ENCODE measurements around the gene RPL7L1.
"Not testable (repeated sequence)": the region's sequence is repeated elsewhere in the genome, so short reads cannot be mapped to it uniquely, and the experiment has no call there.

Gene RPL7L1

DNA sequence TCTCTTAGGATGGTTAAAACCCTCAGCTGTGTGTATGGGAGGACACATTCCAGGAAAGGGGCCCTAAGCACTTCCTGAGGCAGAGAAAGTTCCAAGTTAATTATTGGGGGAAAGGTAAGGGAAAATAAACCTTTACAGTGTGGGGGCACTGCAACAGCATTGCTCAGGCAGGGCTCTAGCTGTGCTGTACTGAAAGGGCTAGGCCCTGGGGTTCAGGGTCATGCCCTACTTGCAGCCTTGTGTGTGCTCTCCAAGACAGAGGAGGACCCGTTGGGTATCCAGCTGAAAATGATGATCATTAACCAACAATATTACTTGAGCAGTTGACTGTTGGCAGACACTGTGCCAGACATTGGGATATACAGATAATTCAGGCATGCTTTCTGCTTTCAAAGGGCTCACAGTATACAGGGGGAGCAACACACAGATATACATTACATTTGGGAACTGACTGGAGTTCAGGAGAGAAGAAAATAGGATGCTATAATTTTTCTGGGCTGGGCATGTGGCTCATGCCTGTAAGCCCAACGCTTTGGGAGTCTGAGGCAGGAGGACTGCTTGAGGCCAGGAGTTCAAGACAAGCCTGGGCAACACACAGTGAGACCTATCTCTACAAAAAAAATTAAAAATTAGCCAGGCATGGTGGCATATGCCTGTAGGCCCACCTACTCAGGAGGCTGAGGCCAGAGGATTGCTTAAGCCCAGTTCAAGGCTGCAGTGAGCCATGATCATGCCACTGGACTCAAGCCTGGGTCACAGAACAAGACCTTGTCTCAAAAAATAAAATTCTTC, 9.1 kb upstream of the RPL7L1 start:
- Histone ChIP-seq H3K9ac (ENCODE audit: low read depth, low read length) (no peak overlapping the region), H3K4me3 (ENCODE audit: low read depth, low read length) (no peak overlapping the region), H3K27me3 (ENCODE audit: control insufficient read depth, insufficient read depth, low read length) (no peaks in the 10 kb centered on the region), H3K9me3 (ENCODE audit: control insufficient read depth, insufficient read depth, low read length) (no peaks in the 10 kb centered on the region), H3K4me1 (ENCODE audit: control insufficient read depth, insufficient read depth, low read length) (no peaks in the 10 kb centered on the region), H3K27ac (ENCODE audit: low read depth, low read length) (no peak overlapping the region), H3K36me3 (ENCODE audit: control insufficient read depth, insufficient read depth, low read length) (peaks cover 29% of the 10 kb centered on the region)

GRCh38 chr6:42871711-42872110, 7.7 kb upstream of the RPL7L1 start:
- H3K9me3 ChIP-seq (ENCODE audit: control insufficient read depth, insufficient read depth, low read length) = no peaks in the 10 kb centered on the region
- H3K9ac ChIP-seq (ENCODE audit: low read depth, low read length) = no peak overlapping the region
- H3K27me3 ChIP-seq (ENCODE audit: control insufficient read depth, insufficient read depth, low read length) = no peaks in the 10 kb centered on the region
- no peak overlapping the region for H3K27ac ChIP-seq (ENCODE audit: low read depth, low read length)
- H3K4me3 ChIP-seq (ENCODE audit: low read depth, low read length) = no peak overlapping the region
- peaks cover 16% of the 10 kb centered on the region for H3K36me3 ChIP-seq (ENCODE audit: control insufficient read depth, insufficient read depth, low read length)
- no peaks in the 10 kb centered on the region for H3K4me1 ChIP-seq (ENCODE audit: control insufficient read depth, insufficient read depth, low read length)

DNA sequence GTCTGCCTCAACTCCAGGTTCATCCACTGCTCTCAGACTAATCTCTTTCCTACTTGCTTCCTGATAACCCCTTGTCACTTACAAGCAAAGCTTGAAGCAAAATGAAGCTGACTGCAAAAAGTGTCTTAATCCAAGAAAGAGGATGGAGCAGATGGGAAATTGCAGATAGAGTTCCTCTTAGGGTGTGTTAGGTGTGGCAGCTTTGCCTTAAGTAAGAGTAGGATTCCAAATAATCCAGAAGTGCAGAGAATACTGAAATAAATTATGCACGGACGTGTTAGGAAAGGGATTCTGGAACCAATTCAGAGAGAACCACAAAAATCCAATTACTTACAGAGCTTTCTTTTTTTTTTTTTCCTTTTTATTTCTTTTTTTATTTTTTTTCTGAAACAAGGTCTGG, 6.1 kb upstream of the RPL7L1 start:
- Histone ChIP-seq H3K4me1 (ENCODE audit: control insufficient read depth, insufficient read depth, low read length) (no peaks in the 10 kb centered on the region), H3K36me3 (ENCODE audit: control insufficient read depth, insufficient read depth, low read length) (0 out of 2 replicates have a peak, but pooled peaks cover under 1% of the 10 kb centered on the region), H3K27me3 (ENCODE audit: control insufficient read depth, insufficient read depth, low read length) (no peaks in the 10 kb centered on the region), H3K27ac (ENCODE audit: low read depth, low read length) (no peak overlapping the region), H3K9me3 (ENCODE audit: control insufficient read depth, insufficient read depth, low read length) (no peaks in the 10 kb centered on the region), H3K9ac (ENCODE audit: low read depth, low read length) (no peak overlapping the region), H3K4me3 (ENCODE audit: low read depth, low read length) (no peak overlapping the region)

GRCh38 chr6:42877695-42878094, 1.7 kb upstream of the RPL7L1 start:
- H3K9ac ChIP-seq (ENCODE audit: low read depth, low read length) = no peak overlapping the region
- peaks cover 16% of the 10 kb centered on the region for H3K36me3 ChIP-seq (ENCODE audit: control insufficient read depth, insufficient read depth, low read length)
- no peak overlapping the region for H3K27ac ChIP-seq (ENCODE audit: low read depth, low read length)
- no peak overlapping the region for H3K4me3 ChIP-seq (ENCODE audit: low read depth, low read length)
- H3K4me1 ChIP-seq (ENCODE audit: control insufficient read depth, insufficient read depth, low read length) = 0 out of 2 replicates have a peak, but pooled peaks cover 3% of the 10 kb centered on the region
- no peaks in the 10 kb centered on the region for H3K9me3 ChIP-seq (ENCODE audit: control insufficient read depth, insufficient read depth, low read length)
- H3K27me3 ChIP-seq (ENCODE audit: control insufficient read depth, insufficient read depth, low read length) = no peaks in the 10 kb centered on the region

GRCh38 chr6:42880240-42880817, 913 bp downstream of the RPL7L1 start:
- not testable (repeated sequence) for H3K4me1 ChIP-seq (ENCODE audit: control insufficient read depth, insufficient read depth, low read length); H3K27me3 ChIP-seq (ENCODE audit: control insufficient read depth, insufficient read depth, low read length); H3K9me3 ChIP-seq (ENCODE audit: control insufficient read depth, insufficient read depth, low read length)
- H3K27ac ChIP-seq (ENCODE audit: low read depth, low read length) = peak overlapping the region; percentile 96
- H3K4me3 ChIP-seq (ENCODE audit: low read depth, low read length) = peak overlapping the region; percentile 96
- H3K36me3 ChIP-seq (ENCODE audit: control insufficient read depth, insufficient read depth, low read length) = peaks cover 43% of the 10 kb centered on the region
- H3K9ac ChIP-seq (ENCODE audit: low read depth, low read length) = peak overlapping the region; percentile 94

- Histone ChIP-seq H3K4me3 (ENCODE audit: low read depth, low read length) (peak overlapping the region; percentile 96), H3K36me3 (ENCODE audit: control insufficient read depth, insufficient read depth, low read length) (peaks cover 48% of the 10 kb centered on the region)
- H3K9ac ChIP-seq (ENCODE audit: low read depth, low read length); H3K27me3 ChIP-seq (ENCODE audit: control insufficient read depth, insufficient read depth, low read length); H3K27ac ChIP-seq (ENCODE audit: low read depth, low read length); H3K9me3 ChIP-seq (ENCODE audit: control insufficient read depth, insufficient read depth, low read length); H3K4me1 ChIP-seq (ENCODE audit: control insufficient read depth, insufficient read depth, low read length): not testable (repeated sequence)
Observed at GRCh38 chr6:42880871-42881270, 1.5 kb downstream of the RPL7L1 start.

GRCh38 chr6:42885702-42886101, 6.3 kb downstream of the RPL7L1 start:
- Histone ChIP-seq H3K36me3 (ENCODE audit: control insufficient read depth, insufficient read depth, low read length) (peaks cover 65% of the 10 kb centered on the region), H3K4me3 (ENCODE audit: low read depth, low read length) (no peak overlapping the region), H3K27ac (ENCODE audit: low read depth, low read length) (no peak overlapping the region), H3K27me3 (ENCODE audit: control insufficient read depth, insufficient read depth, low read length) (no peaks in the 10 kb centered on the region), H3K9ac (ENCODE audit: low read depth, low read length) (no peak overlapping the region), H3K4me1 (ENCODE audit: control insufficient read depth, insufficient read depth, low read length) (0 out of 2 replicates have a peak, but pooled peaks cover 6% of the 10 kb centered on the region), H3K9me3 (ENCODE audit: control insufficient read depth, insufficient read depth, low read length) (no peaks in the 10 kb centered on the region)

DNA sequence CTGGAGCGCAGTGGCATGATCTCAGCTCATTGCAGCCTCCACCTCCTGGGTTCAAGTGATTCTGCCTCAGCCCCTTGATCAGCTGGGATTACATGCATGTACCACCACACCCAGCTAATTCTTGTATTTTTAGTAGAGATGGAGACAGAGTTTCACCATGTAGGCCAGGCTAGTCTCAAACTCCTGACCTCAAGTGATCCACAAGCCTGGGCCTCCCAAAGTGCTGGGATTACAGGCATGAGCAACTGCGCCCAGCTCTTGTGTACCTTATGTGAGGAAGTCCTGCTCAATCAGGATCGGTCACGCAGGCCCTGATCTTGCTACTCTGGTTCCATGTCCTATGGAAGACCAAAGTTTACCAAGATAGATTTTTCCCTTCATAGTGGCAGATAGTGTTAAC, 8.8 kb downstream of the RPL7L1 start:
- H3K27ac ChIP-seq (ENCODE audit: low read depth, low read length); H3K27me3 ChIP-seq (ENCODE audit: control insufficient read depth, insufficient read depth, low read length); H3K4me1 ChIP-seq (ENCODE audit: control insufficient read depth, insufficient read depth, low read length); H3K9me3 ChIP-seq (ENCODE audit: control insufficient read depth, insufficient read depth, low read length); H3K4me3 ChIP-seq (ENCODE audit: low read depth, low read length); H3K9ac ChIP-seq (ENCODE audit: low read depth, low read length): not testable (repeated sequence)
- H3K36me3 ChIP-seq (ENCODE audit: control insufficient read depth, insufficient read depth, low read length) = peaks cover 44% of the 10 kb centered on the region

DNA sequence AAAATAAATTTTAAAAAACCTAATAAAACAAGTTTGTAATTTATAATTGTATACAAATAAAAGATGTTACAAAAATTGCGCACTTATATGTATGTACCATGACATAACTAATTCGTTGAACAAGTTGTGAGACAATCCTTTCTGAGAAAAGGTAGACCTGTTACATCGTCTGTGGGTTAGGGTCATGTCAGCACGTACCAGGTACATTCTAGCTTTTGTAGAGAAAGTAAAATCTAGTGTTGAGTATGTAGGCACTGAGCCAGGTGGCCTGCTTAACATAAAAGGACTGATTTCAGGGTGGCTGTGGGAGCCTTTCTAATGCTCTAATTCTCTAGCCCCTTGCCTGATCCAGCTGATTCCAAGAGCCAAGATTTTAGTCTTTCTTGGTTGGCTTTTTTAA, 10.4 kb downstream of the RPL7L1 start:
- 0 out of 2 replicates have a peak, but pooled peaks cover 7% of the 10 kb centered on the region for H3K4me1 ChIP-seq (ENCODE audit: control insufficient read depth, insufficient read depth, low read length)
- H3K4me3 ChIP-seq (ENCODE audit: low read depth, low read length) = peak overlapping the region; percentile 85
- peaks cover 28% of the 10 kb centered on the region for H3K36me3 ChIP-seq (ENCODE audit: control insufficient read depth, insufficient read depth, low read length)
- H3K9me3 ChIP-seq (ENCODE audit: control insufficient read depth, insufficient read depth, low read length) = no peaks in the 10 kb centered on the region
- H3K27ac ChIP-seq (ENCODE audit: low read depth, low read length) = peak overlapping the region; percentile 100
- H3K9ac ChIP-seq (ENCODE audit: low read depth, low read length) = peak overlapping the region; percentile 95
- H3K27me3 ChIP-seq (ENCODE audit: control insufficient read depth, insufficient read depth, low read length) = no peaks in the 10 kb centered on the region

GRCh38 chr6:42890311-42891198, 11.1 kb downstream of the RPL7L1 start:
- Histone ChIP-seq H3K4me1 (ENCODE audit: control insufficient read depth, insufficient read depth, low read length) (0 out of 2 replicates have a peak, but pooled peaks cover 7% of the 10 kb centered on the region), H3K36me3 (ENCODE audit: control insufficient read depth, insufficient read depth, low read length) (peaks cover 21% of the 10 kb centered on the region), H3K4me3 (ENCODE audit: low read depth, low read length) (peak overlapping the region; percentile 85), H3K27ac (ENCODE audit: low read depth, low read length) (peak overlapping the region; percentile 100), H3K9ac (ENCODE audit: low read depth, low read length) (peak overlapping the region; percentile 95), H3K27me3 (ENCODE audit: control insufficient read depth, insufficient read depth, low read length) (no peaks in the 10 kb centered on the region), H3K9me3 (ENCODE audit: control insufficient read depth, insufficient read depth, low read length) (no peaks in the 10 kb centered on the region)
